GM12878 (cell line): ENCODE results near the gene BANP. TPM values are rescaled to one million over a fixed set of nuclear protein-coding genes. Genes with fewer than 3 reads are reported as not detected.
"Not testable (repeated sequence)": the region's sequence is repeated elsewhere in the genome, so short reads cannot be mapped to it uniquely, and the experiment has no call there.

Experiments used
- ATAC-seq: fragments of 200-7000 bp; cut with Tn5 transposase; 3 replicates; pipeline ENCODE4 v1.9.1; 2020; ENCODE audit warnings: mild to moderate bottlenecking, moderate library complexity
- BruUV-seq: library from RNA; stranded (reverse); fragments of 400-500 nt; replicated peaks from 2 replicates; lab custom pipeline; 2021; lab: Mats Ljungman, UMichigan
- CTCF ChIA-PET: fragments of 300-600 bp; sonication (Branson Sonifier 250); formaldehyde crosslinking; extraction: SDS; loops from one replicate; lab custom pipeline; 2021; ENCODE audit warnings: inconsistent platforms; lab: Yijun Ruan, JAX
- POLR2A ChIA-PET: fragments of 350-600 bp; formaldehyde crosslinking; extraction: SDS; loops from one replicate; lab custom pipeline; 2021; ENCODE audit warnings: inconsistent platforms; lab: Charles Lee
- RAD21 ChIA-PET: fragments of 300-600 bp; sonication (Branson Sonifier 250); formaldehyde crosslinking; loops from one replicate; lab custom pipeline; 2023; ENCODE audit warnings: antibody characterized with exemption; ENCODE audit not compliant: unreplicated experiment; lab: Charles Lee
- SMC1A ChIA-PET: fragments of 300-600 bp; sonication (Branson Sonifier 250); formaldehyde crosslinking; loops from one replicate; lab custom pipeline; 2023; ENCODE audit not compliant: unreplicated experiment, uncharacterized antibody; lab: Charles Lee
- DNase-seq: peaks from one replicate; pipeline ENCODE4 v3.0.0-alpha.2; 2011; ENCODE audit warnings: low read depth, low spot score
- FAIRE-seq: peaks from 3 replicates; lab custom pipeline; 2011; peaks lifted over from hg19 to GRCh38; lab: Jason Lieb, UNC
- H2AFZ ChIP-seq: 2 replicates; pipeline ENCODE4 v1.6.0; 2011; ENCODE audit warnings: low read depth, low read length, control low read depth; ENCODE audit not compliant: control insufficient read depth
- H3K27ac ChIP-seq: 2 replicates; pipeline ENCODE4 v1.5.1; 2011; ENCODE audit warnings: control low read depth; ENCODE audit not compliant: control insufficient read depth, insufficient read depth
- H3K27me3 ChIP-seq, 2 experiments: replicated peaks in 1 of 2; 2 replicates each; pipeline versions ENCODE4 v1.6.0 to v1.6.1; 2011; ENCODE audit warnings: low read length in 1 of 2; ENCODE audit not compliant: control insufficient read depth in 2 of 2, insufficient read depth in 2 of 2
- H3K36me3 ChIP-seq, 2 experiments: 2 replicates each; pipeline ENCODE4 v1.5.1; 2011; ENCODE audit warnings: low read length in 1 of 2; ENCODE audit not compliant: control insufficient read depth in 2 of 2, insufficient read depth in 2 of 2
- H3K4me1 ChIP-seq: 2 replicates; pipeline ENCODE4 v1.6.1; 2011; ENCODE audit warnings: mild to moderate bottlenecking, low read length, moderate library complexity, mixed read lengths; ENCODE audit not compliant: control insufficient read depth, insufficient read depth
- H3K4me2 ChIP-seq: 2 replicates; pipeline ENCODE4 v1.6.0; 2011; ENCODE audit warnings: control low read depth; ENCODE audit not compliant: control insufficient read depth, insufficient read depth
- H3K4me3 ChIP-seq: fragments of 200-600 bp; sonication (generic); 2 replicates; pipeline ENCODE4 v1.5.1; 2016
- H3K79me2 ChIP-seq: 2 replicates; pipeline ENCODE4 v1.6.0; 2011; ENCODE audit warnings: low read length; ENCODE audit not compliant: control insufficient read depth, insufficient read depth
- H3K9ac ChIP-seq: 2 replicates; pipeline ENCODE4 v1.8.0; 2011; ENCODE audit warnings: low read length, control low read depth, mixed read lengths; ENCODE audit not compliant: control insufficient read depth, insufficient read depth
- H3K9me3 ChIP-seq: replicated peaks from 3 replicates; pipeline ENCODE4 v1.5.1; 2011; ENCODE audit warnings: mild to moderate bottlenecking, low read length; ENCODE audit not compliant: control insufficient read depth, insufficient read depth
- H4K20me1 ChIP-seq: 2 replicates; pipeline ENCODE4 v1.6.0; 2011; ENCODE audit not compliant: control insufficient read depth, insufficient read depth
- BCL3 ChIP-seq: IDR thresholded peaks from 2 replicates; pipeline ENCODE4 v1.6.1; 2011; ENCODE audit warnings: borderline replicate concordance, low read depth, mild to moderate bottlenecking, moderate library complexity, low read length; ENCODE audit not compliant: insufficient read depth, poor library complexity, severe bottlenecking
- SP1 ChIP-seq: IDR thresholded peaks from one replicate; pipeline ENCODE4 v1.6.1; 2011; ENCODE audit warnings: low read depth, low read length
- WGBS: methylation state at CpG from one replicate; pipeline ENCODE4 v1.1.6; 2016; ENCODE audit warnings: low lambda C conversion rate; ENCODE audit not compliant: insufficient replicate concordance, insufficient coverage; ENCODE audit errors: missing lambda C conversion rate; 5-methylcytosine and 5-hydroxymethylcytosine counted together
- in situ Hi-C: fragments of 300-500 bp; cut with MboI; formaldehyde crosslinking; loops from 9 replicates; pipeline ENCODE4 v1.14.3; 2018; ENCODE audit warnings: mixed read lengths
- intact Hi-C: fragments of 100-400 bp; cut with micrococcal nuclease; formaldehyde crosslinking; loops from one replicate; pipeline ENCODE4 v1.14.2; 2022; ENCODE audit not compliant: unreplicated experiment
- polyA plus RNA-seq, 11 experiments: library from polyadenylated mRNA; depleted of rRNA in 4 of 11; unstranded in 6 of 11; stranded (reverse) in 5 of 11; fragments of >200 nt; fragmentation: Nextera tagmentation in 4 of 11; fragmentation: Illumina TruSeq in 1 of 11; extraction: Ambion mirVana in 4 of 11; extraction: Trizol in 1 of 11; gene quantifications; 1 replicate in 1 of 11; 2 replicates in 10 of 11; pipeline versions ENCODE4 v1.2.1 to v1.2.3, GENCODE V29; 2011 to 2016; ENCODE audit warnings: inconsistent platforms in 2 of 11, missing spikeins in 2 of 11, low read depth in 1 of 11
- total RNA-seq, 4 experiments: library from RNA; depleted of rRNA in 3 of 4; stranded (reverse); fragments of >200 nt in 3 of 4; fragmentation: Illumina TruSeq in 1 of 4; extraction: Trizol in 1 of 4; gene quantifications; 2 replicates each; pipeline versions ENCODE4 v1.2.1 to v1.2.3, GENCODE V29; 2013 to 2021

BANP gene
- total and polyA plus RNA-seq, 10 of the 15 experiments (the other 5 are each of a cell fraction or from before 2014, with no cell fraction given) = 3.9 to 21.9 (median 12.2) TPM

- no peak for TF ChIP-seq BCL3
- no peak for TF ChIP-seq SP1
Measured at GRCh38 chr16:88023786-88024185, 72.6 kb downstream of the BANP start (continued).

- H3K4me1 ChIP-seq, H2AFZ ChIP-seq, RAD21 ChIA-PET, DNase-seq, CTCF ChIA-PET, FAIRE-seq, ATAC-seq, H3K9ac ChIP-seq, BruUV-seq, H4K20me1 ChIP-seq, intact Hi-C loops, H3K27me3 ChIP-seq, H3K9me3 ChIP-seq, H3K4me2 ChIP-seq, POLR2A ChIA-PET, H3K27ac ChIP-seq, H3K79me2 ChIP-seq, H3K36me3 ChIP-seq, H3K4me3 ChIP-seq, in situ Hi-C loops, SMC1A ChIA-PET: not testable (repeated sequence)
- WGBS = 95% methylated on average over 21 of the region's 21 CpGs
Measured at GRCh38 chr16:88024491-88025085, 73.4 kb downstream of the BANP start.

GRCh38 chr16:88025086-88025492, 73.9 kb downstream of the BANP start:
- 70% methylated on average over 10 of the region's 10 CpGs for WGBS
- CTCF ChIA-PET, intact Hi-C loops, RAD21 ChIA-PET, H3K27ac ChIP-seq, H2AFZ ChIP-seq, SMC1A ChIA-PET, ATAC-seq, H3K9me3 ChIP-seq, DNase-seq, H3K36me3 ChIP-seq, H3K4me3 ChIP-seq, in situ Hi-C loops, BruUV-seq, H3K79me2 ChIP-seq, H3K27me3 ChIP-seq, H3K4me2 ChIP-seq, H3K4me1 ChIP-seq, H4K20me1 ChIP-seq, FAIRE-seq, POLR2A ChIA-PET, H3K9ac ChIP-seq: not testable (repeated sequence)

- WGBS = 99% methylated on average over 24 of the region's 24 CpGs
- H3K27ac ChIP-seq, CTCF ChIA-PET, RAD21 ChIA-PET, H3K9me3 ChIP-seq, H4K20me1 ChIP-seq, FAIRE-seq, H3K79me2 ChIP-seq, SMC1A ChIA-PET, H3K36me3 ChIP-seq, ATAC-seq, BruUV-seq, H3K9ac ChIP-seq, POLR2A ChIA-PET, H3K4me3 ChIP-seq, in situ Hi-C loops, intact Hi-C loops, H3K4me2 ChIP-seq, H3K4me1 ChIP-seq, H3K27me3 ChIP-seq, DNase-seq, H2AFZ ChIP-seq: not testable (repeated sequence)
Measured at GRCh38 chr16:88025828-88026555, 74.8 kb downstream of the BANP start.
